SKM-1 (cell line): Measurements from ENCODE around the gene LTF.
"Not testable (repeated sequence)": the region's sequence is repeated elsewhere in the genome, so short reads cannot be mapped to it uniquely, and the experiment has no call there.

ENCODE experiments used
- DNase-seq: peaks from one replicate; lab custom pipeline; 2025; ENCODE audit not compliant: unreplicated experiment; lab: John Stamatoyannopoulos, UW

The LTF gene

GRCh38 chr3:46447228-46447985, 17.3 kb downstream of the LTF start:
- DNase-seq: no peak

DNA sequence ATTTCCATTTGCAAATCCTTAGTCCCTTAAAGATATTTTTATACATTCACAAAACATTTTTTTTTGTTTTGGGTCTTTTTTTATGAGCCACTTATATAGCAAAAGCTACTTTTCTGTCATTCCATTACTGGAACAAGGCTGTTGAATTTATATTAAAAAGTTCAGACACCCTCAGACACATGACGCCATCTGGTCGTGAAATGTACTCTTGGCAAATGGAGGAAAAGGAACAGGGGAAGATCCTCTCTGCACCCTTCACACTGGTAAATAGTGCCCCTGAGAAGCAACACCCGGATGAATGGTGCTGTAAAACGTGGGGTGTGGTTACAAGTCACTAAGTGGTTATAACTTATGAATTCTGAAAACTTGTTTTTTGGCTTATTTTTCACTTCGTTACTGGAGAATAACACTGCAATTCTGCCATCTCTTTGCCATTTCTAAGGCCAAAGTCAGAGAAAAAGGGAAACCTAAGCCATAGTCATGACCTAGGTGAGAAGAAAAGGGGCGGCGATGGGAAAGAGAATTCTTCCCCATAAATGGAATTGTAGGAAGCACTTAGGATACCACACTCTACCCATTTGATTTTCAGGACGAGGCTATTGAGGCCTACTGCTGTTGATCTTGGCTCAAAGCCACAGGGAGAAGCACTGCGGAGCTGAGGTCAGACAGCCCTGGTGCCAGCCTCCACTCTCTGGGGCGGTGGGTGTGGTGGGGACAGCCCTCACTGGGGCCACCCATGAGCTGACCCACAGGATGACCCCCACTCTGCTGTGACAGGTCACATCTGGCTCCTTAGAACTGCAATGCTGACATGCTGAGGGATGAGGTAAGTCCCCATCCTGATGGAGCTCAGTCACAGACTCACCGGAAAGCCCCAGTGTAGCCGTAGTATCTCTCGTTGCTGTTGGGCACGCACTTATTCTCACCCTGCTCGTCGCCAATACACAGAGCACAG, 21.9 kb downstream of the LTF start:
- DNase-seq: peak; percentile 40

DNA sequence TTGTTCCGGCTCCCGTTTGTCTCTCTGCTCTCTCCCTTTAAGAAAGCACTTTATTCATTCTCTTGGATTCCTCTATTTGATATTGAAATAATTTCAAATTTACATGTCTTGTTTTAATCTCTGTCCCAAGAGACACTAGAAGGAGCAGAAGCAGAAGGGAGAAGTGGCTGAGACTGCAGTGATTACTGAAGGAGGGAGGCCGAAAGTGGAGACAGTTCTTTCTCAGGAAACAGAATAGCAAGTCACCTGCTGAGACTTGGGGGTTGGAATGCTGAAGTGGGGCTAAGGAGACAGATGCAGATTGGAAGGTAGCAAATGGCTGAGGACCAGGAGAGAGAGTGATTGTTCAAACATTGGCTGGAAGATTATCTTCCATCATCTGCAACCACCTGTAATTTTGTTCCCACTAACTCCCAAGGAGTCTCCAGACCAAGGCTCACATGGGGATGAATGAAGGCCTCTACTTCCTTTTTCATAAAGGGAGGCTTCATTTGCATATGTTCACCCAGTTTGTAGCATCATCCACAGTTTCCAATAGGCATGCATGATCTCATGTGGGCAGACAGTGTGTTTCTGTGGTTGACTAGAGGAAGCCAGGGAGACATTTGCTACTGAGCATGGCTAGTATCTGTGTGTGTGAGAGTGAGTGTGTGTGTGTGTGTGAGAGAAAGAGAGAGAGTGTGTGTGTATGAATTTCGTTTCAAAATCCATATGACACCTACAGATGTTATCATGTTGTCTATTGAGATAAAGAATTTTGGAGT, 24.0 kb downstream of the LTF start:
- DNase-seq: no peak

- no peak for DNase-seq
Observed at GRCh38 chr3:46438831-46439230, 25.9 kb downstream of the LTF start.

- no peak for DNase-seq
Observed at GRCh38 chr3:46435081-46435726, 29.5 kb downstream of the LTF start.

DNA sequence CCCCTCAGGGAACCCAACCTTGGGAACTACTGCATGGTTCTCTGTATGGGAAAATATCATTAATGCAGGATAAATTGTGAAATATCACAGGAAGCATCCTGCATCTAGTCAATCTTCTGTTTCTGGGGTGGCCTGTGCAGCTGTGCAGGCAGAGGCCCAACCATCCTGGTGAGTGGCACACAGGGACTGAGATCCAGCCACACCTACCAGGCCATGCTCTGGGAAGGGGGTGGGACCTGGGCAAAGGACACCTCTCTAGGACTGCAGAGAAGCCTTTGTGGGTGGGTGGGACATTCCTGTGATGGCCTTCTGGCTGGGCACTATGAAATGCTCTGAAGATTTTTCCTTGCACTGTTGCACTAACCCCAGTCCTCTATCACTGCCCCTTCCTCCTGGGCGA, 30.9 kb downstream of the LTF start:
- no peak for DNase-seq

DNA sequence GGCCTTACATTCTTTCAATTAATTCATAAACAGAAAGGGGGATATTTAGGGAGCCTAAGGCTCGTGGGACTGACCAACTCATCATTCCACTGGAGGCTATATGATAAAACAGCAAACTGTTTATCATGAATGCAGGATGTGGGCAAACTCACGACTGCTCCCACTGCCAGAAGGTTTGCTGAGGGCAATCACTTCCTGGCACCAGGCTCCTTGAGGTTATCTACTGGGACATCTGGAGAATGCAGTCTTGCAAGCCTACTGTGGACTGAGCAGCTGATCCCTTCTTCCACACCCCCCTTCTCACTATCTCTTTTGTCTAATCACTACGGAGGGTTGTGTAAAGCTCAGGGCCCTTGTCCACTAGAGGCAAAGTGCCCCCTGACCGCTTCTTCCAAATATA, 31.6 kb downstream of the LTF start:
- DNase-seq: not testable (repeated sequence)

DNA sequence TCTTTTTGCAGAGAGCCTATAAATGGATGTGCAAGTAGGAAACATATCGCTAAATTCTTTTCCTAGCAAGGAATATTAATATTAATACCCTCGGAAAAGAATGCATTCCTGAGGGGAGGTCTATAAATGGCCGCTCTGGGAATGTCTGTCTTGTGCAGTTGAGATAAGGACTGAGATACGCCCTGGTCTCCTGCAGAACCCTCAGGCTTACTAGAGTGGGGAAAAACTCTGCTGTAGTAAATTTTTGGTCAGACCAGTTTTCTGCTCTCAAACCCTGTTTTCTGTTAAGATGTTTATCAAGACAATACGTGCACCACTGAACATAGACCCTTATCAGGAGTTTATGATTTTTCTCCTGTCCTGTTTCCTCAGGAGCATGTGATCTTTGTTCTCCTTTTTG, 32.8 kb downstream of the LTF start:
- DNase-seq: not testable (repeated sequence)

DNA sequence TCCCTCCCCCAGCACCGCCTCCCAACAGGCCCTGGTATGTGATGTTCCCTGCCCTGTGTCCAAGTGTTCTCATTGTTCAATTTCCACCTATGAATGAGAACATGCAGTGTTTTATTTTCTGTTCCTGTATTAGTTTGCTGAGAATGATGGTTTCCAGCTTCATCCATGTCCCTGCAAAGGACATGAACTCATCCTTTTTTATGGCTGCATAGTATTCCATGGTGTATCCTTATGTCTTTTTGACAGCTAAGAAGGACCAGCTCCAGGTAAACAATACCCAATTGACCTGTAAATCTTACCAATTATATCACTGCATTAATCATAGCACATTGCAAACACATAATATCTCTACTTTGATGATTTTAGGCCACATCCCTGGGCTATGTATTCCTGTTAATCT, 33.8 kb downstream of the LTF start:
- not testable (repeated sequence) for DNase-seq

GRCh38 chr3:46429671-46430070, 35.0 kb downstream of the LTF start:
- DNase-seq: no peak

GRCh38 chr3:46429250-46429649, 35.5 kb downstream of the LTF start:
- DNase-seq: no peak

DNA sequence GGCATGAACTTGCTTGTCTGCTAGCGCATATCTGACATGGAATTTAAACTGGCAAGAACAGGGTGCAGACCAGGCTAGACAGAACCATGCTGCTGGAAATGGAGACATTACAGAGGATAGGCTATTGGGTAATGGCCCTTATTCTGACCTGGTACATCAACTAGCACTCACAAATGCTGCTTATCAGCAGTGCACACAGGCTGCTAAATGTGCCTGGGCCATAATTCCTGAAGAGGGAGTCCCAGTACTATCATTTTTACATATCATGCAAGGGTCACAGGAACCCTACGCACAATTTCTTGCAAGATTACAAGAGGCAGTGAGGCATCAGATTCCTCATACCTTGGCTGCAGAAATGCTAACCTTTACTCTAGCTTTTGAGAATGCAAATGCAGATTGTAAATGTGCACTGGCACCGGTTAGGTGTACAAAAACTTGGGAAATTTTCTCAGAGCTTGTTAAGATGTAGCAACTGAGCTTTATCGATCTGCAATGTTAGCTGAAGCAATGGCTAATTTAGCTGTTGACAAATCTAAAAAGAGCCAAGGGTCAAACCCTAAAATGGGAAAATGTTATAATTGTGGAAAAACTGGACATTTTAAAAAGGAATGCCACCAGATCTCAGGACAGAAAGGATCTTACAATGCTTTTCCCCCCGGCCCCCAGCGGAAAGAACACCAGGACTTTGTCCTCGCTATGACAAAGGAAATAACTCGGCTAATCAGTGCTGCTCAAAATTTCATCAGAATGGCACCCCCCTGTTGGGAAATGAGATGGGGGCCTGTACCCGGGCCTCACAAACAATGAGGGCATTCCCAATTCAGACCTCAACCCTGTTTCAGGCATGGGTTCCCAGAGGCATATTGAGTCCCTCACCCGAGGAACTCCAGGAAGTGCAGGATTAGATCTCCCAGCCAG, 36.5 kb downstream of the LTF start:
- DNase-seq: no peak

- DNase-seq: not testable (repeated sequence)
Observed at GRCh38 chr3:46427404-46427803, 37.3 kb downstream of the LTF start.

- not testable (repeated sequence) for DNase-seq
Observed at GRCh38 chr3:46426476-46426875, 38.2 kb downstream of the LTF start.

DNA sequence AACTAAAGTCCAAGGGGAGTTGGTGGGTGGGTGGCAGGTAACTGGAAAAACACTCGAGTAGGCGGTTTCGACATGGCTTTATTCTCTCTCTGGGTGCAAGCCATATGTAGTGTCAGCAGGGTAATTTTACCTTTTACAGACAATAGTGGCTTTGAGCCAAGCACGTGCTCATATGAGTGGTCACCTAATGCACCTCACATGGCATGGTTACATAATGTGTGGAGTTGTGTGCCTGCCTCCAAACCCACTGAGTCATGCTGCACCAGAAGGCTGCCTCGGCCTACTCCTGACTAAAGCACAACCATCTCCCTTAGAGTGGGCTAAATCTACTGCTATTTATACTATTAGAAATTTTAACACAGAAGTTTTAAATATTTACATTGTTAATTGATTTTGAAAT, 41.1 kb downstream of the LTF start:
- no peak for DNase-seq

DNA sequence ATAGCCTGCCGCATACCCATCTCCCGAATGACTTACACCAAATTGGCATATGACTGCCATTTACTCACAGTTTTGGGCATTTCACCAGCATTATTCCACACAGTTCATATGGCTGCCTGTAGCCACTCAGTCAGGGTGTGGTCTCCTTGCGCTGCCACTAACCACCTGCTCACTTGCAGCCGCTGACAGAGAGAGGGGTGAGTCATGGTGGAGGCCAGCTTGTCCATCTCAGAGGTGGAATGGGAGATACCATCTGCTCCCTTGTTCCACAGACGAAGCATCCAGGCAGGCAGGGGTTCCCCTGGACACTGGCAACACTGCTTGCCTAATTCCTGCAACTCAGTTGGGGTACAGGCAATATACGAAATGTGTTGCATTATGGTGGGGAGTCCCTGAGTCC, 42.1 kb downstream of the LTF start:
- DNase-seq: no peak

- no peak for DNase-seq
Observed at GRCh38 chr3:46420931-46421330, 43.8 kb downstream of the LTF start.

DNA sequence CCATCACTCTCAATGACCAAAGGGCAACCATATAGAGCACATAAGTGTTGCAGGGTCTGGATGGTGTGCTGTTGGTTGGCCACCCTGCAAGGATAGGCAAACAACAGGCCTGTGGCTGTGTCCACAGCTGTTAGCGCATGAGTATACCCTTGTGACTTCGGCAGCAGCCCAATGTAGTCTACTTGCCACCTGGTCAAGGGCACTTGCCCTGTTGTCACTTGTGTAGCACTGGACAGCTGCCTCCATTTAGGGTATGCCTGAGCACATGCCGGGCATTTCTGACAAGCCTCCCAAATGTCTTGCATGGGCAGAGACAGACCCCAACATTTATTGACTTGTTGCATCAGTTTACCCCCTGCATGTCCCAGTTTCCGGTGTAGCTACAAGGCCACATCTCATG, 44.9 kb downstream of the LTF start:
- no peak for DNase-seq

DNA sequence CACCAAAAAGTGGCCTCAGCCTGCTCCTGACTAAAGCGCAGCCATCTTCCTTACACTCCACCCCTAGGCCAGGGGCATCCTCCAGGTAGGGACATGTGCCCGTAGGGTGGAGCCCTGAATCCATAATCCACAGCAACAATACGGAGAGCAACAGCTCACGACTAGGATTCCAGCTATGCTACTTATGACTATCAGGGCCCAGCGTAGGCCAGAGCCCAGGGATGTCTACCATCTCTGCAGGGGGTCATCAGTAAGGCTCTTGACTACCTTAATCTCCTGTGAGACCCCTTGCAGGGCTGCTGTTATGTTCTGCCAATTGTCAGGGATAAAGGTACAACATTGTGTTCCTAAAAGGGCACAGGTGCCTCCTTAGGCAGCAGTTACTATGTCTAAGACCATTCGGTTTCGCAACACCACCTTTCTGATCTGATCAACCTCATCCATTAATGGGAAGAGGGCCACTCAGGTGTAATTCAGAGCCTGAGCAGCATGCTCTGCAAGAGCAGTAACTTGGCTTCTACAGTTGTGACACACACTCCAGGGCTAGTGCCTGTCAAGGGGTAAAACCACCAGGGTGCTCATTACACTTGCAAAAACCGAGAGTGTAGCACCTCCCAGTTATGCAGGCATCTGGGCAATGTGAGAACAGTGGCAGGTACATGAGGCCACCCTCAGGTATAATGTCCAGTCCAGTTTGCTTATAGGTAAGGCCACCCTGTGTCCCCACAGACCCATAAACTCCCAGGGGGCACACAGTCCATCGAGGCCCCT, 46.7 kb downstream of the LTF start:
- no peak for DNase-seq
